SK-N-SH (cell line): Measurements from ENCODE around the gene WDR86.

Source experiments
- EP300 ChIP-seq, 2 experiments: IDR thresholded peaks; 2 replicates each; pipeline versions ENCODE4 v1.4.0 to v1.6.1; 2012; ENCODE audit warnings: borderline replicate concordance in 1 of 2, low read depth in 1 of 2, low read length in 1 of 2
- NFIC ChIP-seq: IDR thresholded peaks from 2 replicates; pipeline ENCODE4 v1.4.0; 2012; ENCODE audit warnings: borderline replicate concordance
- POLR2AphosphoS5 ChIP-seq: IDR thresholded peaks from 2 replicates; pipeline ENCODE4 v1.6.1; 2012; ENCODE audit warnings: low read depth, low read length
- TAF1 ChIP-seq: IDR thresholded peaks from 2 replicates; pipeline ENCODE4 v1.6.1; 2012; ENCODE audit warnings: low read depth, mild to moderate bottlenecking, low read length, moderate library complexity, borderline replicate concordance
- TEAD4 ChIP-seq: IDR thresholded peaks from 2 replicates; pipeline ENCODE4 v1.4.0; 2012; ENCODE audit warnings: mild to moderate bottlenecking, borderline replicate concordance; ENCODE audit not compliant: insufficient read depth
- YY1 ChIP-seq: IDR thresholded peaks from 2 replicates; pipeline ENCODE4 v1.4.0; 2012; ENCODE audit warnings: low read depth, mild to moderate bottlenecking
- TF ChIP-seq, protein P1 (sequence below): fragments of 200-600 bp; sonication (generic); IDR thresholded peaks from 2 replicates; pipeline ENCODE4 v1.6.1; 2017; ENCODE audit warnings: antibody characterized with exemption, mild to moderate bottlenecking, moderate library complexity
- TF ChIP-seq, protein P2 (sequence below): IDR thresholded peaks from 2 replicates; pipeline ENCODE4 v1.4.0; 2012; ENCODE audit warnings: low read depth
- TF ChIP-seq, protein P3 (sequence below): IDR thresholded peaks from 2 replicates; pipeline ENCODE4 v1.6.1; 2012; ENCODE audit warnings: mild to moderate bottlenecking, low read depth, low read length, moderate library complexity

GRCh38 chr7:151454932-151455530 lies 45.2 kb upstream of the WDR86 start:
- no peak for TF ChIP-seq TAF1
- TF ChIP-seq, protein P1, sequence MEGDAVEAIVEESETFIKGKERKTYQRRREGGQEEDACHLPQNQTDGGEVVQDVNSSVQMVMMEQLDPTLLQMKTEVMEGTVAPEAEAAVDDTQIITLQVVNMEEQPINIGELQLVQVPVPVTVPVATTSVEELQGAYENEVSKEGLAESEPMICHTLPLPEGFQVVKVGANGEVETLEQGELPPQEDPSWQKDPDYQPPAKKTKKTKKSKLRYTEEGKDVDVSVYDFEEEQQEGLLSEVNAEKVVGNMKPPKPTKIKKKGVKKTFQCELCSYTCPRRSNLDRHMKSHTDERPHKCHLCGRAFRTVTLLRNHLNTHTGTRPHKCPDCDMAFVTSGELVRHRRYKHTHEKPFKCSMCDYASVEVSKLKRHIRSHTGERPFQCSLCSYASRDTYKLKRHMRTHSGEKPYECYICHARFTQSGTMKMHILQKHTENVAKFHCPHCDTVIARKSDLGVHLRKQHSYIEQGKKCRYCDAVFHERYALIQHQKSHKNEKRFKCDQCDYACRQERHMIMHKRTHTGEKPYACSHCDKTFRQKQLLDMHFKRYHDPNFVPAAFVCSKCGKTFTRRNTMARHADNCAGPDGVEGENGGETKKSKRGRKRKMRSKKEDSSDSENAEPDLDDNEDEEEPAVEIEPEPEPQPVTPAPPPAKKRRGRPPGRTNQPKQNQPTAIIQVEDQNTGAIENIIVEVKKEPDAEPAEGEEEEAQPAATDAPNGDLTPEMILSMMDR: no peak
- TF ChIP-seq TEAD4: no peak
- TF ChIP-seq, protein P2, sequence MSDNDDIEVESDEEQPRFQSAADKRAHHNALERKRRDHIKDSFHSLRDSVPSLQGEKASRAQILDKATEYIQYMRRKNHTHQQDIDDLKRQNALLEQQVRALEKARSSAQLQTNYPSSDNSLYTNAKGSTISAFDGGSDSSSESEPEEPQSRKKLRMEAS: no peak
- TF ChIP-seq, protein P3, sequence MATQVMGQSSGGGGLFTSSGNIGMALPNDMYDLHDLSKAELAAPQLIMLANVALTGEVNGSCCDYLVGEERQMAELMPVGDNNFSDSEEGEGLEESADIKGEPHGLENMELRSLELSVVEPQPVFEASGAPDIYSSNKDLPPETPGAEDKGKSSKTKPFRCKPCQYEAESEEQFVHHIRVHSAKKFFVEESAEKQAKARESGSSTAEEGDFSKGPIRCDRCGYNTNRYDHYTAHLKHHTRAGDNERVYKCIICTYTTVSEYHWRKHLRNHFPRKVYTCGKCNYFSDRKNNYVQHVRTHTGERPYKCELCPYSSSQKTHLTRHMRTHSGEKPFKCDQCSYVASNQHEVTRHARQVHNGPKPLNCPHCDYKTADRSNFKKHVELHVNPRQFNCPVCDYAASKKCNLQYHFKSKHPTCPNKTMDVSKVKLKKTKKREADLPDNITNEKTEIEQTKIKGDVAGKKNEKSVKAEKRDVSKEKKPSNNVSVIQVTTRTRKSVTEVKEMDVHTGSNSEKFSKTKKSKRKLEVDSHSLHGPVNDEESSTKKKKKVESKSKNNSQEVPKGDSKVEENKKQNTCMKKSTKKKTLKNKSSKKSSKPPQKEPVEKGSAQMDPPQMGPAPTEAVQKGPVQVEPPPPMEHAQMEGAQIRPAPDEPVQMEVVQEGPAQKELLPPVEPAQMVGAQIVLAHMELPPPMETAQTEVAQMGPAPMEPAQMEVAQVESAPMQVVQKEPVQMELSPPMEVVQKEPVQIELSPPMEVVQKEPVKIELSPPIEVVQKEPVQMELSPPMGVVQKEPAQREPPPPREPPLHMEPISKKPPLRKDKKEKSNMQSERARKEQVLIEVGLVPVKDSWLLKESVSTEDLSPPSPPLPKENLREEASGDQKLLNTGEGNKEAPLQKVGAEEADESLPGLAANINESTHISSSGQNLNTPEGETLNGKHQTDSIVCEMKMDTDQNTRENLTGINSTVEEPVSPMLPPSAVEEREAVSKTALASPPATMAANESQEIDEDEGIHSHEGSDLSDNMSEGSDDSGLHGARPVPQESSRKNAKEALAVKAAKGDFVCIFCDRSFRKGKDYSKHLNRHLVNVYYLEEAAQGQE: no peak
- no peak for TF ChIP-seq NFIC
- no peak for TF ChIP-seq YY1
- TF ChIP-seq EP300 (IDR thresholded peaks at IDR 0.05; ENCODE audit: borderline replicate concordance in 1 of 2, low read depth in 1 of 2, low read length in 1 of 2): no peak
- no peak for TF ChIP-seq POLR2AphosphoS5
